GM18861 (cell line): Measurements from ENCODE around the gene CPSF4.
A peak's percentile ranks its signal among the peaks of the same experiment; 100 is the strongest.
"Not testable (repeated sequence)": the region's sequence is repeated elsewhere in the genome, so short reads cannot be mapped to it uniquely, and the experiment has no call there.

Experiments
- ATAC-seq: cut with Tn5 transposase; IDR thresholded peaks from one replicate; pipeline ENCODE4 v1.9.1; 2021; ENCODE audit not compliant: unreplicated experiment

The CPSF4 gene

DNA sequence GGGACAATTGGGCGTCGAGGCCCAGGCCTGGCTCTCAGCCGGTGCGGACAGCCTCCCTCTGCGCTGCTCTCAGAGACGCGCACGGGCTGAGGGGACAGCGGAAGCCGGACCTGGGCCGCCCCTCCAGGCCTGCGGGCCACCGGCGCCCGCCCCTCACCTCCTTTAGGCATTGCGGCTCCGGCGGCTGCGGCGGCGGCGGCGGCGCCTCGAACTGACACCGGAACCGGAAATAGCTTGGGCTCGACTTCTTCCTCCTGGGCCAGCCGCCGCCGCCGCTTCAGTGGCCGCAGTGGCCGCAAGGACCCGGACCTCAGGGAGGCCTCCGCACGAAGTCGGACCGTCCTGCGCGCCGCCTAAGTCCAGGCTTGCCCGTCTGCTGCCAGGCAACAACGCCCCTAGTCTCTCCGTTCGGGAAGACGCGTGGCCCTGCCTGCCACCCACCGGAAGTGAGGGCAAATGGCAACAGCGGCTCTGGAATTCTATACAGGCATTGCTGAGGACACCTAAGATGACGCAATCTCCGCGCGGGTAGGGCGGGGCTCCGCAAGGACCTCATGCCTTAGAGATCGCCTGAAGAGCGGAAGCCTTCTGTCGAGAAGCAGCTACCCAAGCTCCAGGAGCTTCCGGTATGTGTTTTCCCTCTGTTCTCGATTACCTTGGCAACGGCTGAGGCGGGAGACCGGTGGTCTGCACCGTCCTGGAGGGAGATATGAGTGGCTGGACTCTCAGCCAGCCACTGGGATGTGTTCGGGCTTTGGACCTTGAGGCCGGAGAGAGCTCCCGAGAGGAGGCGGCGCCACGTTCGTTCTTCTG lies 30.2 kb upstream of the CPSF4 start, which contains the start of the genes BUD31 and PDAP1:
Gene BUD31, plus strand, starts transcription at position 591 of the 813 bp plus-strand sequence. CDS start 2,124 bp downstream, outside the sequence.
Gene PDAP1, minus strand, starts transcription at position 219 of the 813 bp plus-strand sequence. Its CDS starts 49 bp downstream, at position 170.
- peak; percentile 75 for ATAC-seq

DNA sequence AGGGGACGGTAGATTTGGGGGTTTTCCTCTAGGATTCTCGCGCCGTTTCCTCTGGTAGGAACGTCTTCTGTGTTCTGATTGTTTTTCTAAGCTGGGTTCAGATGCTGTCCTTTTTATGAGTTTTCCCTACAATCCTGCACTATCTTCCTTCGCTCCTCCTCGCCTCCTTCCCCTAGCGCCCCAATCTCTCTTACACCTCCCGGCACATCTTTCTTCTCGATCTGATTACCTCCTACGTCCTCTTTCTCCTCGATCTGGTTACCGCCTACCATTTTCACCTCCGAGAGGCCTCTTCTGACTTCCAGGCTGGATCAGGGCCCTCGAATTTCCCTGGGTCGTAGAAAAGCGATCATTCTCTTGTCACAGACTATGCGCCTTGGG lies 29.6 kb upstream of the CPSF4 start:
- ATAC-seq = peak; percentile 1

DNA sequence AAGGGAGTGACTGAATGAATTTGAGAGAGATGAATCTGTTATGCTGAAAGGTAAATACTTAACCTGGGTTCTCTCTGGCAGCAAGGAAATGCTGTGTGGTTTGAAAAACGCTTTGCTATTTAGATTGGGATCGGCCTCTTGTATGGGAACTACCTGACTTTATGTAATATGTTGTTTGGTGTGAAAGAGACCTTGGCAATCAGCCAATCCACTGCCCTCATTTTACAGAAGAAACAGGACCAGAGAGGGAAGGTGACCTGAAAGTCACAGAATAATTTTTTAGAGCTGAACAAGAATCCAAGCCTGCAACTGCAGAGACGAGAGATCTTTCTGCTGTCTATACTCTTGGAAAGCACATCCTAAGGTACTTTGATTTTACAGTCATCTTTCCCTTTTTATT lies 28.9 kb upstream of the CPSF4 start:
- no peak for ATAC-seq

DNA sequence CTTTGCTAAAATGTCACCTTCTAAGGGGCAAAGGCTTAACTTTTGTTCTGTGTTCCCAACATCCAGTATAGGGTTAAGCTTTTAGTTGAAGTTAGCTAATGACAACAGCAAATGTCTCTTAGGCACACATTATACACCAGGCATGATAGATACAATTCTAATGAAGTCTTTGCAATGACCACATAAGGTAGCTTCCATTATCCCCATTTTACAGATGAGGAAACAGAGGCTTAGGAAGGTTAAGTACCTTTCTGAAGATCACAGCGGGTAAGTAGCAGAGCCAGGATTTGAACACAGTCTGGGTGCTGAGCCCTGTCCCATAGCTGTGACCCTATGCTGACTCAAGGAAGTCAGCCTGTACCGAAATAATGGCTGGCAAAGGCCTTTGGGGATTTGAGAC lies 28.1 kb upstream of the CPSF4 start:
- ATAC-seq = no peak

DNA sequence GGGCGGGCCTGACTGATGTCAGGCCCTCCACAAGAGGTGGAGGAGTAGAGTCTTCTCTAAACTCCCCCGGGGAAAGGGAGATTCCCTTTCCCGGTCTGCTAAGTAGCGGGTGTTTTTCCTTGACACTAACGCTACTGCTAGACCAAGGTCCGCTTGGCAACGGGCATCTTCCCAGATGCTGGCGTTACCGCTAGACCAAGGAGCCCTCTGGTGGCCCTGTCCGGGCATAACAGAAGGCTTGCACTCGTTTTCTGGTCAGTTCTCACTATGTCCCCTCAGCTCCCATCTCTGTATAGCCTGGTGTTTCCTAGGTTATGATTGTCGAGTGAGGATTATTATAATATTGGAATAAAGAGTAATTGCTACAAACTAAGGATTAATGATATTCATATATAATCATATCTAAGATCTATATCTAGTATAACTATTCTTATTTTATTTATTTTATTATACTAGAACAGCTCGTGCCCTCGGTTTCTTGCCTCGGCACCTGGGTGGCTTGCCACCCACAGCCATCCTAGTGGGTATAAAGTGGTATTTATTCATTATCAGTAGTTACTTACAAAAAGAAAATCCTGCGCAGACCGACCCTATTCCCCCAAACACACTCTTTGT lies 23.1 kb upstream of the CPSF4 start:
- ATAC-seq = not testable (repeated sequence)

DNA sequence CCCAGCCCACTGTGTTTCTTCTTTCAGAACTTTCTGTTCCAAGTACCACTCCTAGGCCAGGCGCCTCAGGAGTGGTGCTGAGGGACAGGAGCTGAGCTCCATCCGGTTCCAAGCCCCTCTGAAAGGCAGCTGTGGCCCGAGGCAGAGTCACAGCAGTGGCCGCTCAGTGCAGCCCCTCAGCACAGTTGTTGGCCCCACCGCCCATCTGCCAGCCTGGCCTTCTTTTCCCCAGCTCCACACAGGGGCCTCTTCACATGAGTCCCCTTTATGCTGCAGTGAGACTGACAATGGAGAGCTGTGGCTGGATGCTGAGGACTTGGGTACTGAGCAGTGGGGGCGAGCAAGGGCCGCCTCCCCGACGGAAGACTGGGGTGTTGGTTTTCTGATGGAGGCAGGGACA lies 20.5 kb upstream of the CPSF4 start:
- no peak for ATAC-seq

DNA sequence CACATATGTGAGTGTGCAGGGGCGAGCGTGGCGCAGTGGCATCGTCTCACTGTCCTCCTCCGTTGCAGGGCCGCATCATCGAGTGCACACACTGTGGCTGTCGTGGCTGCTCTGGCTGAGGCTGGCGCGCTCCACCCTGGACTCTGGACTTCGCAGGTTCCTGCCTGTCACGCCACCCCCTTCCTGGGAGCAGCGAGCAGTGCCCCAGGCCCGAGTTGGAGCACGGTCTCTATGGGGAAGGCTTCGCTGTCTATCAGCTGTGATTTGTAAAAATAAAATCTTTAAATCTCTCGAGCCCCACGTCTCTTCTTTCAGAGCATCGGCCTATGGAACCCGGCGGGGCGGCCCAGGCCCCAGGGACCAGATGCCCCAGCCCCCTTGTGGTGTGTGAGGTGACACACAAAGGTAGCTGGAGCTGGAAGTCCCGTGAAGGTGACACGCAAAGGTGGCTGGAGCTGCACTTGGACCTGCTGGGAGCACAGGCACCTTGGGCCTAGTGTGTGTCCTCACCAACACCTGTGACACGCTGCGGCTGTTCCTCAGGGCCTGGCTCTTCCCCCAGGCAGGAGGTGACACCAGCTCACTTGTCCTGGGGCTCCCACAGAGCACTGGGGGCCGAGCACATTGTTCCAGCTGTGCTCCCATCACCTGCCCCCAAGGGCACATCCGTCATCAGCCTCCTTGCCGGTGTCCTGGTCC lies 19.3 kb upstream of the CPSF4 start:
- no peak for ATAC-seq

DNA sequence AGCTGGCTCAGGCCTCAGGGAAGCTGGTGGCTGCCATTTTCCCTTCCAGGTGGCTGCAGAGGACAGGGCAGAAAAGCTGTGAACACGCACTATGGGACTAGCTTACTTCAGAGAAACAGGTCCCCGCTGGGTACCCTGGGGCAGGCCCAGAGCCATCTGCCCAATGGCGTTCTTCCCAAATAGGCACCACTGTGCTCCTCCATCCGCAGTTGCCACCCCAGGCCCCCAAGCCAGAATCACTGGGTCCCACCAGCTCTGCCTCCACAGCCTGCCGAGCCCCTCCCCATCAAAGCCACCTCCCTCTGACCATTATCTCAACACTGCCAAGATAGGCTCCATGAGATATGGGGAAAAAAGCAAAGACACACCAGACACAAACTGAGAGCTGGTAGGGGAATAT lies 18.5 kb upstream of the CPSF4 start:
- no peak for ATAC-seq

DNA sequence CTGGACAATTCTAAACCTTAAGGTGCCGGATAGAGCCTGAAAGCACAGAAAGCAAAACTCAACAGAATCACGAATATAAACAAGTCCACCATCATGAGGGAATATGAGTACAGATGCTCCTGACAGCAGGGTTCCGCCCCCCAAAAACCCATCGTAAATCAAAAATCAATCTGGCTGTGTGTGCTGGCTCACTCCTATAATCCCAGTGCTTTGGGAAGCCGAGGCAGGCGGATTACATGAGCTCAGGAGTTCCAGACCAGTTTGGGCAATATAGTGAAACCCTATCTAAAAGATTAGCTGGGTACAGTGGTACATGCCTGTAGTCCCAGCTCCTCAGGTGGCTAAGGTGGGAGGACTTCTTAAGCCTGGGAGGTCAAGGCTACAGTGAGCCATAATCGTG lies 17.8 kb upstream of the CPSF4 start:
- no peak for ATAC-seq

DNA sequence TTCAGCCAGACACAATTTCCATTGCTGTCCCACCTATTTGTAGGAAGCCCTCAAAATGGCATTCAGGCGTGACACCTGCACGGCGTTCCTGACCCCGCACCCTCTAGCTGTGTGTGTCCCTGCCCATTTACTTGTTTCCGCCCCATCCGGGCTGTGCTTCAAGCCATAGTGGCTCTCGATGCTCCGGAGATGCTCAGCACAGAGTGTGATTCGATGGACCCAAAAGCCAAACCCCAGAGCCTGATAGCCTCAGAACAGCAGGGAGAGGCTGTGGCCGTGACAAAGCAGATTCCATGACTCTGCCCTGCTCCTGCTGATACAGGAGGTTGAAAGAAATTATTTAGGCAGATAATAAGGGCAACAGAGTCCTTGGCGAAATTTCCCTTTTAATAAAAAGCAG lies 16.6 kb upstream of the CPSF4 start:
- no peak for ATAC-seq

DNA sequence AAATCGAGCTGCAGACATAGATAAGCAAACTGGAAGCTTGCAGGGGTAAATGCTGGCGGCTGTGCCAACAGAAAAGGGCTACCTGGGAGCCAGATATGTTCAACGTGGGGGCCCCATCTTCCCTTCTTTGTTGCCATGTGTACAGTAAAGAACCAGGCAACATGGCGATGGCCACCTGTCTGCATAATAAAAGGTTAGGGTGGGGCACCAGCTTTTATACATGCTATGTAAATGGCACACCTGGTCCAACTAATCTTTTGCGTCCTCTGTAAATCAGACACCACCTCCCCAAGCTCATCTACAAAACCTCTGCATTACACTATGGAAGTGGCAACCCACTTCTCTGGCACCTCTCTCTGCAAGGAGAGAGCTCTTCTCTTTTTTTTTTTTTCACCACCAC lies 16.1 kb upstream of the CPSF4 start:
- no peak for ATAC-seq

DNA sequence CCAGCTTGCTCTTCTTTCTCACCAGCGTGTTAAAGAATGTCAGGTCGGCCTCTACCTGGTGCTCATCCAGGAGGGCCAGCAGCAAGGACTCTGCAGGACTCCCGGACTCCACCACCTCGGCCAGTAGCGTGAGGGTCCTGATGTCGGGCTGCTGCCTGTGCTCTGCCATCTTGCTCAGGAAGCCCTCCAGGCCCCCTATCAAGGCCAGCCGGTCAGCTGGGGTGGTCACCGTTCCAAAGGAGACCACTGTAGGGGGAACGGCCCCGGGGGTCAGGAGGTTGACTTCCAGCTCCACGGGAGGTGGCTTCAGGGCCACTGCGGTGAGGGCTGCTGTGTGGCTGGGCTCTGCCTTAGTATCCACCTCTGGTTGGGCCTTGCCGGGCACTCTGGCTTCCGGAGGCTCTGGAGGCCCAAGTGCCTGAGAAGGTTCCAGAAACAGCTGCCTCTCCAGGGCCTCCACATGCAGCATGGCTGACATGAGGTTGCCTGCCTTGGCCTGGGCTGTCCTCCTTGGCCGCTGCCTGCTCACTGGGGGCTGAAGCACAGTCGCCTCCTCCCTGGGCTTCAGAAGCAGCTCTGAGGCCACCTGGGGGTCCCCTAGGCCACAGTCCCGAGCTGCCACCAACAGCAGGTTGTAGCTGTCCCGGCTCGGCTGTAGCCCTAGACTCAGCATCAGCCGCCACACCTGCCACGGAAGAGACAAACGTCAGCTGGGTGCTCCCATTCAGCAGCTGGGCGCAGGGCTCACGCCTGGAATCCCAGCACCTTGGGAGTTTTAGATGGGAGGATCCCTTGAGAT lies 13.6 kb upstream of the CPSF4 start:
- ATAC-seq = no peak

DNA sequence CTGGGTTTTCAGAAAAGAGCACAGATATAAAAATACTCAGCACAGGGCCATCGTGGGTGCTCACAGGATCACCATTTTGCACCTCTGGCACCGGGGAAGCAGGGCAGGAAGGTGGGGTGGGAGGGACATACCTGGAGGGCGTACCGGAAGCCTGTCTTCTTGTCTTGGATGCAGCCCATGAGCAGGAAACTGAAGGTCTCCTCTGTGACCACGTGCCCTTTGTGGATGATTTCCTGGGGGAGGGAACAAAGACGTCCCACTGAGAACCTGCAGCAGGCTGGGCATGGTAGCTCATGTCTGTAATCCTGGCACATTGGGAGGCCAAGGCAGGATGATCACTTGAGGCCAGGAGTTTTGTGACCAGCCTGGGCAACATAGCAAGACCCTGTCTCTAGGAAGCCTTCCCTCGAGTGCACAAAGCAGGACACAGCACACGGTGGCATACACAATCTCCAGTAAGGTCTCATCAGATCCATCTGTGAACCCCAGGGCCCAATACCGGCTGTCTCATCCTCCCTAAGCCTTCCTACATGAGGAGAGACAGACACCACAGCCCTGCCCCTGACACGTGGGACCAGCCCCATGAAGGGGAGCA lies 9.7 kb upstream of the CPSF4 start:
- no peak for ATAC-seq

DNA sequence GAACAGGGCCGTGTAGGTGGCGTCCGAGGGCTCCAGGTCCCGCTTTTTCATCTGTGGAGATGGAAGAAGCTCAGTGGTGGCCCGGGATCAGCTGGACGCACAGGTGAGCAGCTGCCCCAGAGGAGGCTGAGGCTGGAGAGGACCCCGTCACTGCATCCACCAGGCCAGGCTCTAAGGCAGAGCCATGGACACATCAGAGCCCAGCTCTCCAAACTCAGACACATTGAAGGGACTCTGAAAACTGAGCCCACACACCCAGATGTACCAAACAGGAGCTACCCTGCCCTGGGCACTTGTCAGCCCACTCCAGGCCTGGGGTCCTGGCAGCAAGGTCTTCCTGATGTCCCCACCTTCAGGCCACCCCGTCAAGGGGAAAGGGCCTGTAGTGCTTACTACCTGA lies 9.0 kb upstream of the CPSF4 start:
- ATAC-seq = no peak

DNA sequence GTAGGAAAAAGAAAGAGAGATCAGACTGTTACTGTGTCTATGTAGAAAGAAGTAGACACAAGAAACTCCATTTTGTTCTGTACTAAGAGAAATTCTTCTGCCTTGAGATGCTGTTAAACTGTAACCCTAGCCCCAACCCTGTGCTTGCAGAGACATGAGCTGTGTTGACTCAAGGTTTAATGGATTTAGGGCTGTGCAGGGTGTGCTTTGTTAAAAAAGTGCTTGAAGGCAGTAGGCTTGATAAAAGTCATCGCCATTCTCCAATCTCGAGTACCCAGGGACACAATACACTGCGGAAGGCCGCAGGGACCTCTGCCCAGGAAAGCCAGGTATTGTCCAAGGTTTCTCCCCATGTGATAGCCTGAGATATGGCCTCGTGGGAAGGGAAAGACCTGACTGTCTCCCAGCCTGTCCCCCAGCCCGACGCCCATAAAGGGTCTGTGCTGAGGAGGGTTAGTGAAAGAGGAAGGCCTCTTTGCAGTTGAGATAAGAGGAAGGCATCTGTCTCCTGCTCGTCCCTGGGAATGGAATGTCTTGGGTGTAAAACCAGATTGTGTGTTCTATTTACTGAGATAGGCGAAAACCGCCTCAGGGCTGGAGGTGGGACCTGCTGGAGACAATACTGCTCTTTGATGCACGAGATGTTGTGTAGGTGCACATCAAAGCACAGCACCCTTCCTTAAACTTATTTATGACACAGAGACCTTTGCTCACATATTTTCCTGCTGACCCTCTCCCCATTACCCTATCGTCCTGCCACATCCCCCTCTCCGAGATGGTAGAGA lies 6.8 kb upstream of the CPSF4 start:
- ATAC-seq = not testable (repeated sequence)

DNA sequence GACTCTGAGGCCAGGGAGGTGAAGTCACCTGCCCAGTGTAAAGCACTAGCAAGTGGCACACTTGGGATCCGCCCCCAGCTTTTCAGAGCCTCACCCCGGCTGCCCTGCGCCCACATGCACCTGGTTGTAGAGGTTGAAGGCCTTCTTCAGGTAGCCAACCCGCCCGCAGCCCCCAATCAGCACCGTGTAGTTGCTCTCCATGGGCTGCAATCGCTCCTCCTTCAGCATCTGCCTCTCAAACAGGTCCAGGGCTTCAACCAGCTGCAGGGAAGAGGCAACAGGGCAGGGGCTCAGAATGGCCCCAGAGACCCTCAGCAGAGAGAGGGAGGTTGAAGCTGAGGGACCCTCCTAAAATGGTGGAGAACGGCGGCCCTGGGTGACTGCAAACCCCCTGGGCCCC lies 5.6 kb upstream of the CPSF4 start:
- no peak for ATAC-seq

DNA sequence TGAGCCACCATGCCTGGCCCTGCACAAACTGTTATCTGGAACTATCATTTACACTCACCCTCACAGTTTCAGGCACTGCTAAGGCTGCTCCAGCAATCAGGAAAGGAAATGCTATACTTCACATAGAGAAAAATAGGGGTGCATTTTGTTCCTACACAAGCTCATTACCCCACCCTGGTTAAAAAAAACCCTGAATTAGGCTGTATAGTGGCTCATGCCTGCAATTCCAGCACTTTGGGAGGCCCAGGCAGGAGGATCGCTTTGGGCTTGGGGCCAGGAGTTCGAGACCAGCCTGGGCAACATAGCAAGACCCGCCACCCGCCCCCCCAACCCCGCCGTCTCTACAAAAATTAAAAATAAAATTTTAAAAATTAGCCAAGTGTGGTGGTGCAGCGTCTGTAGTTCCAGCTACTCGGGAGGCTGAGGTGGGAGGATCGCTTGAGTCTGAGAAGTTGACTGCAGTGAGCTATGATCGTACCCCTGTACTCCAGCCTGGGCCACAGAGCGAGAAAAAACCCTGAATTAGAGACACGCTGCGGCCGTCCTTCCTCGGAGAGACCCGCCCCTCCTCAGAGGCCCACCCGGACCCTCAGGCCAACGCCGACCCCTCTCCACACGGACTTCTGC lies 684 bp upstream of the CPSF4 start:
- ATAC-seq = no peak

DNA sequence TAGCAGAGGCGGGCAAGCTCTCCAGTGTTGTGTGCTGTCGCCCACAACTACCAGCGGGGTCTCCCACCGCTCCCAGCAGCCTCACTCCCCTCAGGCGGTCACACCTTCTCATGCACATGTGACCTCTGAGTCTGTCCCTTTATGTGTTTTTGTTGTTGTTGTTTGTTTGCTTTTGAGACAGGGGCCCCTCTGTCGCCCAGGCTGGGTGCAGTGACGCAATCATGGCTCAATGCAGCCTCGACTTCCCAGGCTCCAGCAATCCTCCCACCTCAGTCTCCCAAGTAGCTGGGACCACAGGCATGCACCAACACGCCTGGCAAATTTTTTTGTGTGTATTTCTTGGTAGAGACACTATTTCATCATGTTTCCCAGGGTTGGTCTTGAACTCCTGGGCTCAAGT lies 1.5 kb downstream of the CPSF4 start:
- ATAC-seq = no peak

DNA sequence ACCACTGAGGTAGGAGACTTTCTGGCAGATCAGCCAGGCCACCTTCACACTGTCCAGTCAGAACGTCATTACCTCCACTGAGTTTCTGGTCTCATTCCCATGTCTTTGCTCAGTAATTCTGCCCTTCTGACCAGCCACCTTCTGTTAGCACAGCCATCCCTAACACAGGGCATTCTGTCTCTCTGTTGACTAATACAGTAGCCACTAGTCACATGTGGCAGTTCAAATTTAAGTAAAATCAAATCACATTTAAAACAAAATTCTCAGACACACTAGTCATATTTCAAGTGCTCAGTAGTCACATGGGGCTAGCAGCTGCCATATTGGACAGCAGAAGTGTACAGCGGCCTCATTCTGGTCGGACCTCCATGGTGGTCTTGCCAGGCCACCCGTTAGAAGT lies 7.4 kb downstream of the CPSF4 start:
- ATAC-seq = no peak

DNA sequence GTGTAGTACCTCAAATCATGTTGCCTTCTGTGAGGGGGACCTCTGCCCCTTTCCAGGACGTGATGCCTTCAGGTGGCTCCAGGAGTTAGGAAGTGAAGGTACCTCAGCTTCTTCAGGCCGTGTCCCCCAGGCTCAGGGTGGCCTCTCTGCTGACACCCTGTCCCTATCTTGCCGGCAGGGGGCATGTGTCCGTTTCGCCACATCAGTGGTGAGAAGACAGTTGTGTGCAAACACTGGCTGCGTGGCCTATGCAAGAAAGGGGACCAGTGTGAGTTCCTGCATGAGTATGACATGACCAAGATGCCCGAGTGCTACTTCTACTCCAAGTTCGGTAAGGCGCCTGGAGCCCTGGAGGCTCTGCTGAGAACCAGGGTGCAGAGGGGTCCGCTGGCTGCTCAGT lies 9.2 kb downstream of the CPSF4 start:
- ATAC-seq = no peak
